ENCODE results near the gene ZNF184.

Gene ZNF184

DNA sequence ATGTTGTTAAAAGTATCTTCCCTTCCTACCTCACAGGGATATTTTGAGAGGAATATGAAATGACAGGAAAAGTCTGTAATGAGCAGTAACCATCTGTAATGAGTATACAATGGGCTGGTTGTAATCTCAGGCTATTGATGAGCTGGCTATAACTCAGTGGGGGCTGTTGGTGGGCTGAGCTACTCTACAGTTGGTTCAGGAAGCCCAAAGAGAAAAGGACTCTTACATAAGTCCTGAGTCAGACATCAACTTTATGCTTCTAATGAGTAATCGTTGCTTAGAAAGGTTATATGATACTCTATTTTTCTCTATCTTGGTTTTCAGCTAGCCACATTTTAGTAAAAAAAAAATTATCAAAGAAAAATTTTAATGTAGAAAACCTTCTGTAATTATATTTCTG is 57.9 kb downstream of the ZNF184 start:
- DNase-seq (ENCODE audit: low read depth, low spot score) = no peak
- in situ Hi-C loops (cut with HindIII; ENCODE audit: low sequenced_read_pairs) = no loop called here
- TF ChIP-seq, protein P1, sequence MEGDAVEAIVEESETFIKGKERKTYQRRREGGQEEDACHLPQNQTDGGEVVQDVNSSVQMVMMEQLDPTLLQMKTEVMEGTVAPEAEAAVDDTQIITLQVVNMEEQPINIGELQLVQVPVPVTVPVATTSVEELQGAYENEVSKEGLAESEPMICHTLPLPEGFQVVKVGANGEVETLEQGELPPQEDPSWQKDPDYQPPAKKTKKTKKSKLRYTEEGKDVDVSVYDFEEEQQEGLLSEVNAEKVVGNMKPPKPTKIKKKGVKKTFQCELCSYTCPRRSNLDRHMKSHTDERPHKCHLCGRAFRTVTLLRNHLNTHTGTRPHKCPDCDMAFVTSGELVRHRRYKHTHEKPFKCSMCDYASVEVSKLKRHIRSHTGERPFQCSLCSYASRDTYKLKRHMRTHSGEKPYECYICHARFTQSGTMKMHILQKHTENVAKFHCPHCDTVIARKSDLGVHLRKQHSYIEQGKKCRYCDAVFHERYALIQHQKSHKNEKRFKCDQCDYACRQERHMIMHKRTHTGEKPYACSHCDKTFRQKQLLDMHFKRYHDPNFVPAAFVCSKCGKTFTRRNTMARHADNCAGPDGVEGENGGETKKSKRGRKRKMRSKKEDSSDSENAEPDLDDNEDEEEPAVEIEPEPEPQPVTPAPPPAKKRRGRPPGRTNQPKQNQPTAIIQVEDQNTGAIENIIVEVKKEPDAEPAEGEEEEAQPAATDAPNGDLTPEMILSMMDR (IDR thresholded peaks at IDR 0.05; ENCODE audit: low read depth, low read length) = no peak

DNA sequence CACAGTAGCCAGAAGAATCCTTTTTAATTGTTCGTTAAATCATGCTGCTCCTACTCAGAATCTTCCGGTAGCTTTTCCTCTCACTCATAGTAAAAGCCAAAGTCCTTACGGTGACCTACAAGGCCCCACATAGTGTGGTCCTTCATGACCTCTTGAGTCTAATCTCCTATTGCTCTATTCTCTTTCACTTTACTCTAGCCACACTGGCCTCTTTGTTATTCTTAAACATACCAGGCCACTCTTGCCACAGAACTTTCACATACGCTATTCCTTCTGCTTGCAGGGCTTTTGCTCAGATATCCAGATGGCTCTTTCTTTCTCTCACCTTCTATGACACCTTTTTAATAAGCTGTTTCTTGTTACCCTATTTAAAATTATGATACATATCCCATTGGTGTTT is 58.6 kb downstream of the ZNF184 start:
- DNase-seq (ENCODE audit: low read depth, low spot score) = no peak
- TF ChIP-seq, protein P1 (IDR thresholded peaks at IDR 0.05; ENCODE audit: low read depth, low read length) = no peak
- in situ Hi-C loops (cut with HindIII; ENCODE audit: low sequenced_read_pairs) = no loop called here
- no peak overlapping the region for H3K4me3 ChIP-seq (ENCODE audit: low read depth, low read length)

More for the DNA sequence above, 57.9 kb downstream of the ZNF184 start:
- no peak overlapping the region for H3K4me3 ChIP-seq (ENCODE audit: low read depth, low read length)

DNA sequence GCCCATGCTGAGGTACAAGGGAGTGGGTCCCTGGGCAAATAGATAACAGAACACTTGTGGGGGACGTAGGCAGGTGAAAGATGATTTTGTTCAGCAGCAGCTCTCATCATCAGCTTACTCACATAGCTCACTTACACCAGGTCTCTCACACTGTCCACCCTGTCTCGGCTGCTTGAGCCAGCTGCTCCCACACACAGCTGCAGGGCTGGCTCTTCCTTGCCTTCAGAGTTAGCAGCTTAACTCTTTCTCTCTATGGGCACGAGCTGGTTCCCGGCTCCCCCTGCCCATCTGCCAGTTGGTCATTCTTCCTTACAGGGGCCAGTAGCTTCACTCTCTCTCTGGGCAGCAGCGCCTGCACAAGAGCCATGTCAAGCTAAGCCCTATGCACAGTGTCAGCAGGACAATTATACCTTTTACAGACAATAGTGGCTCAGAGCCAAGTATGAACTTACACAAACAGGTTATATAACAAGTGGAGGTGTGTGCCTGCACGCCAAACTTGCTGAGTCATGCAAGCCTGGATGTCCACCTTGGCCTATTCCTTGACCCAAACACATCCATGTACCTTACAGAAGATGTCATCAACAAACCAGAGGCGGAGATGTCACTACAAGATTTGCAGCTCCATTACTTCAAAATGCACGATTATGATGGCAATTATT is 65.6 kb downstream of the ZNF184 start:
- H3K4me3 ChIP-seq (ENCODE audit: low read depth, low read length) = no peak overlapping the region
- TF ChIP-seq, protein P1 (IDR thresholded peaks at IDR 0.05; ENCODE audit: low read depth, low read length) = no peak
- no peak for DNase-seq (ENCODE audit: low read depth, low spot score)
- in situ Hi-C loops (cut with HindIII; ENCODE audit: low sequenced_read_pairs) = no loop called here

DNA sequence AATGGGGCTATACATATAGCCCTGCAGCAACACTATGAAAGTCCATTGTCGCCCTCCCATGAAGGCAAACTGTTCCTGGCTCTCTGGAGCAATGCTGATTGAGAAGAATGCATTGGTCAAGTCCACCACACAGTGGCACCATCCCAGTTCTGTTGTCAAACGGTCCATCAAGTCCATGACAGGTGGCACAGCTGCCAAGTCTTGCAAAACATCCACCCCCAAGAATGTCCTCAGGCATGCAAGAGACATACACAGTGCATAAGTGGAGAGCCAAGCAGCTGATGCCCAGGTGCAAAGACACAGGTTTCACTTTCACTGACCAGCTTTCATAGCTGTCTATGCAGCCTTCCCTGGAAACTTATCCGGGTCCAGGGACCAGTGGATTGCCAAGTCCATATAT is 66.8 kb downstream of the ZNF184 start:
- DNase-seq (ENCODE audit: low read depth, low spot score) = no peak
- H3K4me3 ChIP-seq (ENCODE audit: low read depth, low read length) = no peak overlapping the region
- in situ Hi-C loops (cut with HindIII; ENCODE audit: low sequenced_read_pairs) = no loop called here
- TF ChIP-seq, protein P1 (IDR thresholded peaks at IDR 0.05; ENCODE audit: low read depth, low read length) = no peak

DNA sequence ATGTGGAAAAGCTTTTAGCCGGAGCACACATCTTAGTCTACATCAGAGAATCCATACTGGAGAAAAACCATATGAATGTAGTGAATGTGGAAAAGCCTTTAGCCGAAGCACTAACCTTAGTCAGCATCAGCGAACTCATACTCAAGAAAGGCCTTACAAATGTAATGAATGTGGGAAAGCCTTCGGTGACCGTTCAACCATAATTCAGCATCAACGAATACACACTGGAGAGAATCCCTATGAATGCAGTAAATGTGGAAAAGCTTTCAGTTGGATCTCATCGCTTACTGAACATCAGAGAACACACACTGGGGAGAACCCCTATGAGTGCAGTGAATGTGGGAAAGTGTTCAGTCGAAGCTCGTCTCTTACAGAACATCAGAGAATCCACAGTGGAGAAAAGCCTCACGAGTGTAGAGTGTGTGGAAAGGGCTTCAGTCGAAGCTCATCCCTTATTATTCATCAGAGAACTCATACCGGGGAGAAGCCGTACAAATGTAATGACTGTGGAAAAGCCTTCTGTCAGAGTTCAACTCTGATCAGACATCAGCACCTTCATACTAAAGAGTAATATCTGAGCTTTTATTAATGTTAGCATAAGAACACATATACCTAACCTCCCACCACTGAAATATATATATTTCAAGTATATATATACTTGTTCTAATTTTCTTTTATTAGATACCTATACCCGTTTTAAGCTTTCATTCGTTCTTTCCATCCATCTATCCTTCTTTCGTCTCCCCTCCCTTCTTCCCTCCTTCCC is 71.8 kb downstream of the ZNF184 start:
- TF ChIP-seq, protein P1 (IDR thresholded peaks at IDR 0.05; ENCODE audit: low read depth, low read length) = no peak
- no peak for DNase-seq (ENCODE audit: low read depth, low spot score)
- in situ Hi-C loops (cut with HindIII; ENCODE audit: low sequenced_read_pairs) = no loop called here
- H3K4me3 ChIP-seq (ENCODE audit: low read depth, low read length) = no peak overlapping the region
